GM12892 (cell line): ENCODE data around the gene BRSK2.

Source experiments
- POLR2A ChIP-seq: IDR thresholded peaks from 2 replicates; pipeline ENCODE4 v1.6.1; 2011; ENCODE audit warnings: low read depth, low read length, control low read depth
- POLR2AphosphoS5 ChIP-seq: IDR thresholded peaks from 2 replicates; pipeline ENCODE4 v1.6.1; 2011; ENCODE audit warnings: low read depth, low read length, control low read depth
- TAF1 ChIP-seq: IDR thresholded peaks from 2 replicates; pipeline ENCODE4 v1.6.1; 2011; ENCODE audit warnings: low read depth, mild to moderate bottlenecking, control low read depth, low read length, borderline replicate concordance

GRCh38 chr11:1469287-1469910 lies 79.7 kb downstream of the BRSK2 start:
- TF ChIP-seq POLR2AphosphoS5 (no peak), POLR2A (no peak), TAF1 (no peak)
